Muscle layer of duodenum (tissue), 2 donors: ENCODE measurements around the gene IL1RAPL2.
"Not testable (repeated sequence)": the region's sequence is repeated elsewhere in the genome, so short reads cannot be mapped to it uniquely, and the experiment has no call there.

ENCODE experiments used
- H3K27ac ChIP-seq: one replicate; pipeline ENCODE4 v1.7.0; 2013; ENCODE audit warnings: mild to moderate bottlenecking, low read length
- H3K27me3 ChIP-seq: one replicate; pipeline ENCODE4 v1.7.0; 2013; ENCODE audit warnings: low read depth, mild to moderate bottlenecking, control low read depth, low read length
- H3K36me3 ChIP-seq, 2 donors: one replicate each; pipeline ENCODE4 v1.7.0; 2013; ENCODE audit warnings: low read length in 2 of 2, control low read depth in 1 of 2, mild to moderate bottlenecking in 1 of 2; ENCODE audit not compliant: insufficient read depth in 2 of 2, control insufficient read depth in 1 of 2
- H3K4me1 ChIP-seq, 2 donors: one replicate each; pipeline ENCODE4 v1.7.0; 2013; ENCODE audit warnings: low read length in 2 of 2, mild to moderate bottlenecking in 2 of 2, control low read depth in 1 of 2, moderate library complexity in 1 of 2; ENCODE audit not compliant: insufficient read depth in 2 of 2, control insufficient read depth in 1 of 2
- H3K4me3 ChIP-seq, 2 donors: one replicate each; pipeline ENCODE4 v1.7.0; 2013; ENCODE audit warnings: low read length in 2 of 2, low read depth in 1 of 2, mild to moderate bottlenecking in 1 of 2
- H3K9me3 ChIP-seq, 2 donors: one replicate each; pipeline ENCODE4 v1.7.0; 2013; ENCODE audit warnings: low read length in 2 of 2, control low read depth in 1 of 2, mild to moderate bottlenecking in 1 of 2; ENCODE audit not compliant: control insufficient read depth in 1 of 2
- donor health status: healthy.

IL1RAPL2 gene

GRCh38 chrX:105018865-105019264 is 452.9 kb downstream of the IL1RAPL2 start:
- no peaks in the 10 kb centered on the region for H3K27me3 ChIP-seq
- H3K36me3 ChIP-seq, result no peaks in the 10 kb centered on the region
- H3K9me3 ChIP-seq, result no peaks in the 10 kb centered on the region
- no peaks in the 10 kb centered on the region for H3K4me1 ChIP-seq
- H3K27ac ChIP-seq, result no peak overlapping the region
- H3K4me3 ChIP-seq, result no peak overlapping the region

GRCh38 chrX:105028962-105029361 is 463.0 kb downstream of the IL1RAPL2 start:
- not testable (repeated sequence) for H3K27me3 ChIP-seq, H3K4me3 ChIP-seq, H3K27ac ChIP-seq, H3K36me3 ChIP-seq, H3K9me3 ChIP-seq, H3K4me1 ChIP-seq

- no peak overlapping the region for H3K4me3 ChIP-seq
Observed at GRCh38 chrX:105038672-105039328, 472.8 kb downstream of the IL1RAPL2 start.

DNA sequence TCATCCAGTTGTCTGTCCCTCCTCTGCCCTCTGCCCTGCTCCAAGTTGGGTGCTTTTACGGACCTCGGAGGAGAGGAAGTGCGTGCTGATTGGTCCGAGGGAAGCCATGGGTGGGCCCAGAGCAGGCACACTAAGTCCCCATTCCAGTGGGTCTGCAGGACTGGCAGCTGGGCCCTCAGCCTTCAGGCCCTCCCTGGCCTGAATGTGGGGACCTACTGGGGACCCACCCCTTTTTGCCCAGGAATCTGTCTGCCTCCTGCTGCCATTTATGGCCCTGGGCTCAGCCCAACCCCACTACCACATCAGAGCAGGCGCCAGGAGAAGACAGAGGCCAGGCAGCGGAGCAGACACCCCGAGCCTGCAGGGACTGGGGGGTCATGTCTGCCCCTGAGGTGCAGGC is 484.9 kb downstream of the IL1RAPL2 start:
- H3K4me1 ChIP-seq, result no peaks in the 10 kb centered on the region
- H3K9me3 ChIP-seq, result no peaks in the 10 kb centered on the region
- no peak overlapping the region for H3K4me3 ChIP-seq
- no peaks in the 10 kb centered on the region for H3K36me3 ChIP-seq
- H3K27me3 ChIP-seq, result no peaks in the 10 kb centered on the region
- H3K27ac ChIP-seq, result no peak overlapping the region

More at GRCh38 chrX:105038672-105039328, 472.8 kb downstream of the IL1RAPL2 start:
- Histone ChIP-seq H3K36me3 (no peaks in the 10 kb centered on the region), H3K4me1 (no peaks in the 10 kb centered on the region), H3K27ac (no peak overlapping the region), H3K9me3 (no peaks in the 10 kb centered on the region), H3K27me3 (no peaks in the 10 kb centered on the region)

- no peaks in the 10 kb centered on the region for H3K27me3 ChIP-seq
- H3K4me1 ChIP-seq, result no peaks in the 10 kb centered on the region
- H3K36me3 ChIP-seq, result no peaks in the 10 kb centered on the region
- no peak overlapping the region for H3K27ac ChIP-seq
- H3K9me3 ChIP-seq, result no peaks in the 10 kb centered on the region
- H3K4me3 ChIP-seq, result no peak overlapping the region
Observed at GRCh38 chrX:105051364-105051763, 485.4 kb downstream of the IL1RAPL2 start.

GRCh38 chrX:105052926-105053325 is 486.9 kb downstream of the IL1RAPL2 start:
- H3K9me3 ChIP-seq, result no peaks in the 10 kb centered on the region
- no peaks in the 10 kb centered on the region for H3K4me1 ChIP-seq
- H3K4me3 ChIP-seq, result no peak overlapping the region
- no peak overlapping the region for H3K27ac ChIP-seq
- H3K27me3 ChIP-seq, result no peaks in the 10 kb centered on the region
- H3K36me3 ChIP-seq, result no peaks in the 10 kb centered on the region

DNA sequence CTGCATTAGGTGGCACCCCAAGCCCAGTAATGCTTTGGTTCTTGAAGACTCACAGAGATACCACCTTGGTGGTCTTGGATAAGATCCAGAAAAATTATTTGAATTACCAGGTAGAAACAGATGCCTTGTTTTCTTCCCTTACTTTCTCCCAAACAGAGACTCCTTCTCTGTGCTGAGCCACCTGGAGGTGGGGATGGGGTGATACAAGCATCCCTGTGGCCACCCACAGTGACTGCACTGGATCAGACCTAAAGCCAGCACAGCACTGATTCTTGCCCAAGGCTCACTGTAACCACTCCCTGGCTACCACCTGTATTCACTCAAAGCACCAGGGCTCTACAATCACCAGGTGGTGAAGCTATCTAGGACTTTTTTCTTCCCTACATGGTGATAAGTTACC is 497.7 kb downstream of the IL1RAPL2 start:
- Histone ChIP-seq H3K9me3 (no peaks in the 10 kb centered on the region), H3K27ac (no peak overlapping the region), H3K4me3 (no peak overlapping the region), H3K36me3 (no peaks in the 10 kb centered on the region), H3K4me1 (no peaks in the 10 kb centered on the region), H3K27me3 (no peaks in the 10 kb centered on the region)

DNA sequence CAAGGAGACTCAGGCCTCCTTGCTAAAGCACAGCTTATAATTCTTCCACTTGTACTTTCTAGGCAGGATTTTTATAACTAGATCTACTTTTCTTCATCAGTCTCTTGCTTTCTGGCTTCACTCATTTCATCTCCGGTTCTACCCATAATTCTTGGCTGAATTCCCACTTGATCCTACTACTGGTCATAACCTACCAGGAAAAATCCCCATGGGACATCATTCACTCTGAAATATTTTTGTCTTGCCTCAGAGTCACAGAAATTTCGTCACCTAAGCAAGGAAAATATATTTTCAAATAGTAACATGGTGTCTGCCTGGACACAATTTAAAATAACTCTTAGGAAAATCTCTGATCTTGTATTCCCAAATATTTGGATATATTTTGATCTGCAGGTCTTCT is 532.2 kb downstream of the IL1RAPL2 start:
- Histone ChIP-seq H3K9me3 (no peaks in the 10 kb centered on the region), H3K4me1 (no peaks in the 10 kb centered on the region), H3K27ac (no peak overlapping the region), H3K36me3 (no peaks in the 10 kb centered on the region), H3K4me3 (no peak overlapping the region), H3K27me3 (no peaks in the 10 kb centered on the region)

DNA sequence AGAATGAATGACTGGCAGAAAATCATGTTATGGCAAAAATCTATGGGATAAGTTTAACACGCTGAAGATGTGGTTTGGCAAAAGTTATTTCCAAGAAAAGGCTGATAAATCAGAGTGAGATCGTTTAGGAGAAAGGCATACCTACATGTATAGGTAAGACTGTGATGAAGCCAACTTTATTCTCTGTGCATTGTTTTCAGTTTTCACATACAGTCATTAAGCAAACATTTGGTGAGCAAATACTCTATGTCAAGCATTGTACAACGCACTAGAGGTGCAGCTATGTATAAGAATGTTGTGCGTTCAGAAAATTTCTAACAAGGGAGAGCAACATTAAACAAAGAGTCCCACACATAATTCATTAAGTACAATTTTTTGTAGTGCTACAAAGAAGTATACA is 532.8 kb downstream of the IL1RAPL2 start:
- Histone ChIP-seq H3K27ac (no peak overlapping the region), H3K4me3 (no peak overlapping the region), H3K36me3 (no peaks in the 10 kb centered on the region), H3K27me3 (no peaks in the 10 kb centered on the region), H3K9me3 (no peaks in the 10 kb centered on the region), H3K4me1 (no peaks in the 10 kb centered on the region)

DNA sequence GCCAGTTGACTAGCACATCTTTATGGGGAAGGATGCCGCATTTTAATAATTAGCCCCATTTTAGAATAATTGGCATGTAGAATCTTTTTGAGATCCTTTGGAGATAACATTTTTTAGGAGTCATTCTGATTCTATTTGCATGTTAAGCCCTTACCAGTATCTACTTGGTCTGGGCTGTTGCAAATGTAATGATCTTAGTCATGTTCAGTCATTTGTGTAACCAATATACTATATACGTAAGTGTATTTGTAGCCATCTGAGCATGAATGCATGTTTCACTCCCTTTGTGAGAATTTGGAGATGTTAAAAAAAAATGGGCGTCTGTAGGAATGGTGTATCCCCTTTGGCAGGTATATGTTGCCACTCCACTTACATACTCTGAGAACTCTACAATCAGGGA is 535.4 kb downstream of the IL1RAPL2 start:
- H3K9me3 ChIP-seq, result no peaks in the 10 kb centered on the region
- H3K4me3 ChIP-seq, result no peak overlapping the region
- no peaks in the 10 kb centered on the region for H3K27me3 ChIP-seq
- no peaks in the 10 kb centered on the region for H3K36me3 ChIP-seq
- H3K27ac ChIP-seq, result no peak overlapping the region
- no peaks in the 10 kb centered on the region for H3K4me1 ChIP-seq

- Histone ChIP-seq H3K9me3 (no peaks in the 10 kb centered on the region), H3K4me3 (no peak overlapping the region), H3K27me3 (no peaks in the 10 kb centered on the region), H3K27ac (no peak overlapping the region), H3K4me1 (no peaks in the 10 kb centered on the region), H3K36me3 (no peaks in the 10 kb centered on the region)
Observed at GRCh38 chrX:105109936-105110335, 543.9 kb downstream of the IL1RAPL2 start.

DNA sequence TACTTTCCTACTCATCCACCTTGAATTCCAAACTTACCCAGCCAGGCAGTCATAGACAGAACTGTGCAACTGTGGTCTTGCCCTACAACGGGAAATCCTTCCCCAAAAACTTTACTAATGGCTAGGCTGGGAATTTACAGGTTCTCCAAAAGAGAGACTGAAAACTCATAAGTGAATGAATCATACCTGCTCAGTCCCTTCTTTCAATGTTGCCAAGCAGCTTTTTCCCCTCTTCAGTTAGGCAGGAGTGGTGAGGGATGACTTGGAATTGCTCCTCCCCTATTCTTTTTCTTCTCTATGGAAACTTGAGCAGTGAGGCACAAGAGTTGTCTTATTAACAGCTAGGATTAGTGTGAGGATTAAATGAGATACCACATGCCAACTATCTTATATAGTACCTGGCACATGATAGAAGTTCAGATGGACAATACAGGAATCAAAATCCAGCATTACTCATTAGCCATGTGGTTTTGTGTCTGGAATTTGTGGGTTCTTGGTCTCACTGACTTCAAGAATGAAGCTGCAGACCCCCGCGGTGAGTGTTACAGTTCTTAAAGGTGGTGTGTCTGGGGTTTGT is 548.6 kb downstream of the IL1RAPL2 start:
- Histone ChIP-seq H3K36me3 (no peaks in the 10 kb centered on the region), H3K27ac (no peak overlapping the region), H3K9me3 (no peaks in the 10 kb centered on the region), H3K4me1 (no peaks in the 10 kb centered on the region), H3K4me3 (no peak overlapping the region), H3K27me3 (no peaks in the 10 kb centered on the region)
